CD4-positive, alpha-beta T cell treated with Interleukin-17A for 1 hour (primary cell): ENCODE data around the gene MAN1B1.
A peak's percentile ranks its signal among the peaks of the same experiment; 100 is the strongest.

Source experiments
- DNase-seq: peaks from one replicate; pipeline ENCODE4 v3.0.0-alpha.2; 2020

The MAN1B1 gene

DNA sequence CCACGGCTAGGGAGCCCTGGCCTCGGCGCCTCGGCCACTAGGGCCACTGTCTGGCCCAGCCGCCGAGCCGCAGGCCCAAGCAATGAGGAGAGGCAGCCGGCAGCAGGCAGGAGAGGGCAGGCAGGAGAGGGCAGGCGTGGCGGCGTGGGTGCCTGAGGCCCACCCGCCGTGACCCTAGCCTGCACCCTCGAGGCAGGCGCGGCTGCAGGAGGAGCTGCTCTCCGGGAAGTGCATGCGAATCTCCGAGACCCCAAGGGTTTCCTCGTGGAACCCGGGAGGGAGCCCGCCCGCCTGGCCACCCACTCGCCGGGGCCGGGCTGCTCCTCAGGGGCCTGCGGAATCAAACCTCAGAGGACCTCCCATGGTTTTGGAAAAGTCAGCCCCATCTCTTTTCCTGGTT is 61.5 kb downstream of the MAN1B1 start:
- DNase-seq: no peak

DNA sequence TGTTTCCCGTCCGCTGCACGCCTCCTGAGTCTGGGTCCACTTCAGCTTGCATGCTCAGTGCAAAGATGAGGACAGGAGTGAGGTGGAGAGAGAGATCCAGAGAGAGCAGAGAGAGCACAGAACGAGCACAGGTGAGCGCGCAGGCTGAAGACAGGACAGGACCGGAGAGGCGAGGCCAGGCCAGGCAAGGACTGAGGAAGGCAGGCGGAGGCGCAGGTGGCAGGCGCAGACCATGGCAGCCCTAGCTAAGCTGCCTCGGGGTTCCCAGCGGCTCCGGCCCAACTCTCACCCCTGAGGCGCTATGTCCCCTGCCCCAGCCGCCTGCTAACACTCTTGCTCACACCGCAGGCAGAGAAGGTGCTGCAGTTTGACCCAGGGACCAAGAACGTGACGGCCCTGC is 61.9 kb downstream of the MAN1B1 start:
- DNase-seq: no peak

- no peak for DNase-seq
These were observed 62.6 kb downstream of the MAN1B1 start for GRCh38 chr9:137149363-137149762.

DNA sequence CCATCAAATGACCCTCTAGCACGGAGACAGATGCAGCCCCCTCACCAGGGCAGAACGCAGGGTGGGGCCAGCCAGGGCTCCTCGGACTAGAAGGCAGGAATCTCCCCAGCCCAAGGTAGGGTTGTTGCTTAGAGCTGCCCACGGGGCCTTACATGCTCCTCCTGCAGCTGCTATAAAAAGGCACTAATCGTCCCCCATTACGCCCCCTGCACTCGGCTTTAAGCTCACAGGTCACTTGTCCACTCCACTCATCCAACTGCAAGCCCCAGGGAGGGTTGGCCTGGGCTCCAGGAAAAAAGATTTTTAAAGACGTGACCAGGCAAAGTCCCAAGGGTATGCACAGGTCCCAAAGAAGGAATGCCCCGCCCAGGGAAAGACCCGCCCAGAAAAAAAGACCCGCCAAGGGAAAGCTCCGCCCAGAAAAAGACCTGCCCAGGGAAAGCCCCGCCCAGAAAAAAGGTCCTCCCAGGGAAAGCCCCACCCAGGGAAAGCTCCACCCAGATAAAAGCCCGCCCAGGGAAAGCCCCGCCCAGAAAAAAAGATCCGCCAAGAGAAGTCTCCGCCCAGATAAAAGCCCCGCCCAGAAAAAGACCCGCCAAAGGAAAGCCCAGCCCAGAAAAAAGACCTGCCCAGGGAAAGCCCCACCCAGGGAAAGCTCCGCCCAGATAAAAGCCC is 63.3 kb downstream of the MAN1B1 start:
- DNase-seq: peak; percentile 32

DNA sequence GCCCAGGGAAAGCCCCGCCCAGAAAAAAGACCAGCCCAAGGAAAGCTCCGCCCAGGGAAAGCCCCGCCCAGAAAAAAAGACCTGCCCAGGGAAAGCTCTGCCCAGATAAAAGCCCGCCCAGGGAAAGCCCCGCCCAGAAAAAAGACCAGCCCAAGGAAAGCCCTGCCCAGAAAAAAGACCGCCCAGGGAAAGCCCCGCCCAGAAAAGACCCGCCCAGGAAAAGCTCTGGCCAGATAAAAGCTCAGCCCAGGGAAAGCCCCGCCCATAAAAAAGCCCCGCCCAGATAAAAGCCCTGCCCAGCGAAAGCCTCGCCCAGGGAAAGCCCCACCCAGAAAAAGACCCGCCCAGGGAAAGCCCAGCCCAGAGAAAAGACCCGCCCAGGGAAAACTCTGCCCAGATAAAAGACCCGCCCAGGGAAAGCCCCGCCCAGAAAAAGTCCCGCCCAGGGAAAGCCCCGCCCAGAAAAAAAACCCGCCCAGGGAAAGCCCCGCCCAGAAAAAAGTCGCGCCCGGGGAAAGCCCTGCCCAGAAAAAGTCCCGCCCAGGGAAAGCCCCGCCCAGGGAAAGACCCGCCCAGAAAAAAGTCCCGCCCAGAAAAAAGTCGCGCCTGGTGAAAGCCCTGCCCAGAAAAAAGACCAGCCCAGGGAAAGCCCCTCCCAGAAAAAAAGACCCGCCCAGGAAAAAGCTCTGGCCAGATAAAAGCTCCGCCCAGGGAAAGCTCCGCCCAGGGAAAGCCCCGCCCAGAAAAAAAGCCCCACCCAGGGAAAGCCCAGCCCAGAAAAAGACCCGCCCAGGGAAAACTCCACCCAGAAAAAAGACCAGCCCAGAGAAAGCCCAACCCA is 64.1 kb downstream of the MAN1B1 start:
- DNase-seq: peak; percentile 60

DNA sequence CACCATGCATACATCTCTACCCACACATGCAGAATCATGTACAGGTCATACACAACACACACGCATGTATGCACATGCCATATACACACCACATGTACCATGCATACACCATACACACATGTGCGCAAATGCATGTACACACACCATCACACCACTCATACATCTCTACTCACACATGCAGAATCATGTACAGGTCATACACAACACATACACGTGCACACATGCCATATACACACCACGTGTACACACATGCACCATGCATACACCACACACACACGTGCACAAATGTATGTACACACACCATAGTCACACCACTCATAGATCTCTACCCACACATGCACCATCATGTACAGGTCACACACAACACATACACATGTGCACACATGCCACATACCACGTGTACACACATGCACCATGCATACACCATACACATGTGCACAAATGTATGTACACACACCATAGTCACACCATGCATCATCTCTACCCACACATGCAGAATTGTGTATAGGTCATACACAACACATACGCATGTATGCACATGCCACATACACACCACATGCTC is 66.1 kb downstream of the MAN1B1 start:
- no peak for DNase-seq

- peak; percentile 62 for DNase-seq
These were observed 70.0 kb downstream of the MAN1B1 start for GRCh38 chr9:137156567-137157375.

DNA sequence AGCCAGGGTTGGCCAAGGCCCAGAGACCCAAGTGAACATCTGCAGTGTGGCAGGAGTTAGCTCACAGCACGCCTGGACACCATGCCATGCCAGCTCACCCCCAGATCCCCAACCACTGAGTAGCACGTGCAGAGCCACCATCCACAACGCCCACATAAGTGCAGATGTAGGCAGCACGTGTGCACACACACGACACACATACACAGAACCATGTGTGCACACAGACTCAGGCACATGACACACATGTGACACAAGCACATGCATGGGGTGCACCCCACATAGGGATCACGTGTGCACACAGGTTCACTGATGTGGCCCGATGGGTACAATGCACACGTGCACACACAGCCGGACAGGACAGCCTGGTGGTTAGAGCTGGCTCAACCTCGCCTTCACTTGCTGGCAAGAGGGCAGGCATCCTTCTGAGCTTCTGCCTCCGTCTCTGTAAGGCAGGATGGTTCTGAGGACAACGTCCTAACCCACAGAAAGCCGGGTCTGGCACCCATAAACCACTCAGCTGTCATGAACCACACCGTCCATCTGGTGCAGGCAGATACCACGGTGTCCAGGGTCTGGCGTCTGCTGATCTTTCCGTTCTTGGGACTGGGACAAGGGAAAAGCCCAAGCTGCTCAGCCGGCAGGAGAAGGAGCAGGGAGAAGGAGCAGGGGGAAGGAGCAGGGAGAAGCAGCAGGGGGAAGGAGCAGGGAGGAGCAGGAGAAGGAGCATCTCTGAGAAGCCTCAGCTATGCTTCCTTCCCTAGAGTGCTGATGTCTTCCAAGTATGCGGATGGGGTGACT is 71.0 kb downstream of the MAN1B1 start:
- no peak for DNase-seq

- DNase-seq: no peak
These were observed 71.8 kb downstream of the MAN1B1 start for GRCh38 chr9:137158625-137159024.
